ENCODE data around the gene GRIA3.

Gene GRIA3

DNA sequence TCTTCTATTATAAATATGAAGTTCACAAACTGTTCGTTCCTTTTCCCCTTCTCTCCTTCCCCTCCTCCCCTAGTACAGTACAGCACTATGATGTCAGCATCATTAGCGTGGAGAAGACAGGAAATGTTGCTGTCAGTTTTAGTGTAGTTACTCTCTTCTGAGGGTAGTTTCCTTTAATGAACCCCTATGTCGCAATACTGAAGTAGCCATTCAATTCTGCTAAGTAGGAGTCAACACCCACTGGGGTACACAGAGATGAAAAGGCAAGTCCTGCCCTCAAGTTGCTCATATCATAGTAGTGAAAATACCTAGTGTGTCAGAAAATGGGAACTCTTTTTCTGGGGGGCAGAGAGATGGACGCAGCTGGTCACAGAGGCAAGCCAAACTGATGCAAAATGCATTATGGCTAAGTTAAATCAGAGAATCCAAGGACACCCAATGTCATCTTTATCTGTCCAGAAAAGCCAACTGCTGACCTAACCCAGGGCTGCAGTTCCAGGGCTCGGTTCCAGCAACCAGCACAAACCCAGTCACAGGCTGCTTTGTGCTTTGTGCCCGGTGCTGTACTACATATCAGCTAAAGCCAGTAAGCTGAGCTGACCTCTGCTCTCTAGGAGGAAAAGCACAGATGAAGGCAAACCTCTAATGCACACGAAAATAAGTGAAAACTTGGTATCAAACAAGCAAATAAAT is 31.5 kb downstream of the GRIA3 start:
- TF ChIP-seq, protein P1, sequence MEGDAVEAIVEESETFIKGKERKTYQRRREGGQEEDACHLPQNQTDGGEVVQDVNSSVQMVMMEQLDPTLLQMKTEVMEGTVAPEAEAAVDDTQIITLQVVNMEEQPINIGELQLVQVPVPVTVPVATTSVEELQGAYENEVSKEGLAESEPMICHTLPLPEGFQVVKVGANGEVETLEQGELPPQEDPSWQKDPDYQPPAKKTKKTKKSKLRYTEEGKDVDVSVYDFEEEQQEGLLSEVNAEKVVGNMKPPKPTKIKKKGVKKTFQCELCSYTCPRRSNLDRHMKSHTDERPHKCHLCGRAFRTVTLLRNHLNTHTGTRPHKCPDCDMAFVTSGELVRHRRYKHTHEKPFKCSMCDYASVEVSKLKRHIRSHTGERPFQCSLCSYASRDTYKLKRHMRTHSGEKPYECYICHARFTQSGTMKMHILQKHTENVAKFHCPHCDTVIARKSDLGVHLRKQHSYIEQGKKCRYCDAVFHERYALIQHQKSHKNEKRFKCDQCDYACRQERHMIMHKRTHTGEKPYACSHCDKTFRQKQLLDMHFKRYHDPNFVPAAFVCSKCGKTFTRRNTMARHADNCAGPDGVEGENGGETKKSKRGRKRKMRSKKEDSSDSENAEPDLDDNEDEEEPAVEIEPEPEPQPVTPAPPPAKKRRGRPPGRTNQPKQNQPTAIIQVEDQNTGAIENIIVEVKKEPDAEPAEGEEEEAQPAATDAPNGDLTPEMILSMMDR (IDR thresholded peaks at IDR 0.05; ENCODE audit: borderline replicate concordance, extremely low read depth, low read length, poor library complexity, severe bottlenecking), result no peak
- TF ChIP-seq EZH2 (IDR thresholded peaks at IDR 0.05; ENCODE audit: borderline replicate concordance, low read depth, low read length, severe bottlenecking), result no peak
- Histone ChIP-seq H3K36me3 (ENCODE audit: insufficient read depth, low read length) (no peaks in the 10 kb centered on the region), H3K9me3 (ENCODE audit: insufficient read depth, low read length, severe bottlenecking) (no peaks in the 10 kb centered on the region), H3K27me3 (ENCODE audit: insufficient read depth, low read length, poor library complexity) (no peaks in the 10 kb centered on the region), H4K20me1 (ENCODE audit: insufficient read depth, low read length) (no peaks in the 10 kb centered on the region), H3K4me2 (ENCODE audit: insufficient read depth, low read length) (no peak overlapping the region), H3K4me3 (ENCODE audit: low read depth in 1 of 2, low read length in 2 of 2) (no peak overlapping the region), H3K27ac (ENCODE audit: low read length) (no peak overlapping the region), H2AFZ (ENCODE audit: low read depth, low read length) (no peak overlapping the region), H3K79me2 (ENCODE audit: insufficient read depth, low read length) (no peaks in the 10 kb centered on the region), H3K9ac (ENCODE audit: low read depth, low read length) (no peak overlapping the region), H3K4me1 (ENCODE audit: insufficient read depth, low read length) (no peaks in the 10 kb centered on the region)
- DNase-seq (no peak), ATAC-seq (ENCODE audit: insufficient read depth, low read depth) (no peak)

DNA sequence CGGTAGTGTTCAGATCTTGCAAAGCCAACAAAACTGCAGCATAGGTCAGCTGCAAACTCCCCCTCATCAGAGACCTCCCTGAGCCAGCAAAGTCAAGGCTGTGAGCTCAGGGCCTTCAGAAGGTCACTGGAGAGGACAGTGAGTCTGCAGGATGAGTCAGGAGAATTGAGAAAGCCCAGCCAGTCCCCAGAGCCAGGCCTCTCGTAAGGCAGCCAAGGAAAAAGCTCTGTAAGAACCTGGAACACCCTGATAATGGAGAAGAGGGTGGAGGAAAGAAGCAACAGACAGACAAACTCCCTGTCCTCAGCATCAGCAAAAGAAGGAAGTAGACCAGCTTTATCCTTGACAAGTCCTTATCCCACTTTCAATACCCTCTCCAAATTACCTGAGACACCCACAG is 33.0 kb downstream of the GRIA3 start:
- Histone ChIP-seq H3K9ac (ENCODE audit: low read depth, low read length) (no peak overlapping the region), H3K27ac (ENCODE audit: low read length) (no peak overlapping the region), H3K9me3 (ENCODE audit: insufficient read depth, low read length, severe bottlenecking) (no peaks in the 10 kb centered on the region), H2AFZ (ENCODE audit: low read depth, low read length) (no peak overlapping the region), H4K20me1 (ENCODE audit: insufficient read depth, low read length) (no peaks in the 10 kb centered on the region), H3K79me2 (ENCODE audit: insufficient read depth, low read length) (no peaks in the 10 kb centered on the region), H3K27me3 (ENCODE audit: insufficient read depth, low read length, poor library complexity) (no peaks in the 10 kb centered on the region), H3K36me3 (ENCODE audit: insufficient read depth, low read length) (no peaks in the 10 kb centered on the region), H3K4me2 (ENCODE audit: insufficient read depth, low read length) (no peak overlapping the region), H3K4me3 (ENCODE audit: low read depth in 1 of 2, low read length in 2 of 2) (no peak overlapping the region), H3K4me1 (ENCODE audit: insufficient read depth, low read length) (no peaks in the 10 kb centered on the region)
- no peak for DNase-seq
- TF ChIP-seq, protein P1 (IDR thresholded peaks at IDR 0.05; ENCODE audit: borderline replicate concordance, extremely low read depth, low read length, poor library complexity, severe bottlenecking), result no peak
- TF ChIP-seq EZH2 (IDR thresholded peaks at IDR 0.05; ENCODE audit: borderline replicate concordance, low read depth, low read length, severe bottlenecking), result no peak
- ATAC-seq (ENCODE audit: insufficient read depth, low read depth), result no peak

DNA sequence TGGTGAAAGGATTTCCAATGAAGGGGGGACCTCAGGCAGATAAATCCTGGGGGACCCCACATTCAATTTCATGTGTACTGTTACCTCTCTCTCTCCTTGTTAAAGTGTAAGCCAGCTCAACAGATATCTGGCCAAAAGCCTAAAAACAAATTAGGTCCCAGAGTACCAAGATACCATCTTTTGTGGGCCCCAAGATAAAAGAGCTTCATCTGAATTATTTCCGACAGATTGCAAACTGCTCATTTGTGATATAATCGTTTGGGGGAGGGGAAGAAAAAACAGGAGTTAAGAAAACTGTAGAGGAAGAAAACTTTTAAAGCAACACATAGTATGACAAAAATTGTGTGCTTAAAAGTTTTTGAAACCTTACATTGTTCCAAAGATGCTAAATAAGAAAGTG is 33.6 kb downstream of the GRIA3 start:
- Histone ChIP-seq H2AFZ (ENCODE audit: low read depth, low read length) (no peak overlapping the region), H3K27ac (ENCODE audit: low read length) (no peak overlapping the region), H3K27me3 (ENCODE audit: insufficient read depth, low read length, poor library complexity) (no peaks in the 10 kb centered on the region), H3K9ac (ENCODE audit: low read depth, low read length) (no peak overlapping the region), H3K79me2 (ENCODE audit: insufficient read depth, low read length) (no peaks in the 10 kb centered on the region), H4K20me1 (ENCODE audit: insufficient read depth, low read length) (no peaks in the 10 kb centered on the region), H3K4me1 (ENCODE audit: insufficient read depth, low read length) (no peaks in the 10 kb centered on the region), H3K36me3 (ENCODE audit: insufficient read depth, low read length) (no peaks in the 10 kb centered on the region), H3K4me3 (ENCODE audit: low read depth in 1 of 2, low read length in 2 of 2) (no peak overlapping the region), H3K4me2 (ENCODE audit: insufficient read depth, low read length) (no peak overlapping the region), H3K9me3 (ENCODE audit: insufficient read depth, low read length, severe bottlenecking) (no peaks in the 10 kb centered on the region)
- TF ChIP-seq EZH2 (IDR thresholded peaks at IDR 0.05; ENCODE audit: borderline replicate concordance, low read depth, low read length, severe bottlenecking), result no peak
- TF ChIP-seq, protein P1 (IDR thresholded peaks at IDR 0.05; ENCODE audit: borderline replicate concordance, extremely low read depth, low read length, poor library complexity, severe bottlenecking), result no peak
- ATAC-seq (ENCODE audit: insufficient read depth, low read depth), result no peak
- DNase-seq, result no peak

Measured in DND-41 (cell line).